Inferior parietal cortex (tissue), 1 donor: ENCODE results near the gene COL27A1.
A peak's percentile ranks its signal among the peaks of the same experiment; 100 is the strongest.

Experiments used
- DNase-seq: peaks from one replicate; pipeline ENCODE4 v3.0.0-alpha.2; 2016; ENCODE audit errors: extremely low spot score

COL27A1 gene

GRCh38 chr9:114149181-114149580, 6.2 kb upstream of the COL27A1 start:
- DNase-seq: no peak

- DNase-seq: no peak
Observed at GRCh38 chr9:114149765-114150340, 5.5 kb upstream of the COL27A1 start.

- DNase-seq: no peak
Observed at GRCh38 chr9:114150608-114151007, 4.7 kb upstream of the COL27A1 start.

GRCh38 chr9:114151426-114151956, 3.8 kb upstream of the COL27A1 start:
- DNase-seq: no peak

- DNase-seq: no peak
Observed at GRCh38 chr9:114153761-114154599, 1.4 kb upstream of the COL27A1 start.

GRCh38 chr9:114154600-114155102, 686 bp upstream of the COL27A1 start:
- DNase-seq: no peak

- no peak for DNase-seq
Observed at GRCh38 chr9:114155995-114156656, 789 bp downstream of the COL27A1 start.

- peak; percentile 29 for DNase-seq
Observed at GRCh38 chr9:114156657-114157421, 1.5 kb downstream of the COL27A1 start.

- DNase-seq: no peak
Observed at GRCh38 chr9:114157516-114158176, 2.3 kb downstream of the COL27A1 start.

GRCh38 chr9:114158482-114159130, 3.3 kb downstream of the COL27A1 start:
- DNase-seq: no peak

- no peak for DNase-seq
Observed at GRCh38 chr9:114159691-114160090, 4.4 kb downstream of the COL27A1 start.

GRCh38 chr9:114161513-114161912, 6.2 kb downstream of the COL27A1 start:
- no peak for DNase-seq

GRCh38 chr9:114163517-114163951, 8.2 kb downstream of the COL27A1 start:
- DNase-seq: no peak

- DNase-seq: no peak
Observed at GRCh38 chr9:114164191-114164794, 9.0 kb downstream of the COL27A1 start.

- DNase-seq: no peak
Observed at GRCh38 chr9:114165407-114166102, 10.2 kb downstream of the COL27A1 start.

GRCh38 chr9:114166103-114166470, 10.8 kb downstream of the COL27A1 start:
- DNase-seq: no peak

GRCh38 chr9:114166614-114167572, 11.6 kb downstream of the COL27A1 start:
- no peak for DNase-seq

GRCh38 chr9:114167591-114168091, 12.3 kb downstream of the COL27A1 start:
- DNase-seq: no peak
